Gastroesophageal sphincter (tissue), 3 donors: ENCODE measurements around the gene AK8.

Experiments used
- CTCF ChIP-seq, 4 experiments: fragments of 200-600 bp in 2 of 4; fragments of 450-650 bp in 2 of 4; sonication (generic) in 1 of 4; IDR thresholded peaks; one replicate each; pipeline ENCODE4 v1.5.1; 2017 to 2019; ENCODE audit warnings: antibody characterized with exemption in 4 of 4, mild to moderate bottlenecking in 2 of 4, moderate library complexity in 2 of 4
- POLR2A ChIP-seq, 2 donors: fragments of 450-650 bp; IDR thresholded peaks; one replicate each; pipeline ENCODE4 v1.6.1; 2017; ENCODE audit warnings: antibody characterized with exemption in 2 of 2, mild to moderate bottlenecking in 2 of 2, moderate library complexity in 1 of 2

- TF ChIP-seq POLR2A (IDR thresholded peaks at IDR 0.05): no peak
- no peak for TF ChIP-seq CTCF (IDR thresholded peaks at IDR 0.05)
These were observed 165.3 kb downstream of the AK8 start for GRCh38 chr9:132712753-132713152.
